Measurements from ENCODE around the gene XPO4.
"Not testable (repeated sequence)": the region's sequence is repeated elsewhere in the genome, so short reads cannot be mapped to it uniquely, and the experiment has no call there.

Gene XPO4

GRCh38 chr13:20891034-20891433 is 11.5 kb downstream of the XPO4 start:
- DNase-seq (ENCODE audit: low read depth, low spot score) = no peak

GRCh38 chr13:20890540-20890939 is 12.0 kb downstream of the XPO4 start:
- DNase-seq (ENCODE audit: low read depth, low spot score) = not testable (repeated sequence)

- DNase-seq (ENCODE audit: low read depth, low spot score) = no peak
Measured at GRCh38 chr13:20882206-20882605, 20.3 kb downstream of the XPO4 start.

- no peak for DNase-seq (ENCODE audit: low read depth, low spot score)
Measured at GRCh38 chr13:20877902-20878301, 24.6 kb downstream of the XPO4 start.

- DNase-seq (ENCODE audit: low read depth, low spot score) = not testable (repeated sequence)
Measured at GRCh38 chr13:20876802-20877201, 25.7 kb downstream of the XPO4 start.

GRCh38 chr13:20874439-20874838 is 28.1 kb downstream of the XPO4 start:
- DNase-seq (ENCODE audit: low read depth, low spot score) = not testable (repeated sequence)

GRCh38 chr13:20873348-20873747 is 29.2 kb downstream of the XPO4 start:
- DNase-seq (ENCODE audit: low read depth, low spot score) = no peak

- DNase-seq (ENCODE audit: low read depth, low spot score) = no peak
Measured at GRCh38 chr13:20870829-20871228, 31.7 kb downstream of the XPO4 start.

GRCh38 chr13:20869540-20869939 is 33.0 kb downstream of the XPO4 start:
- DNase-seq (ENCODE audit: low read depth, low spot score) = no peak

GRCh38 chr13:20867408-20867807 is 35.1 kb downstream of the XPO4 start:
- no peak for DNase-seq (ENCODE audit: low read depth, low spot score)

GRCh38 chr13:20861666-20862065 is 40.9 kb downstream of the XPO4 start:
- not testable (repeated sequence) for DNase-seq (ENCODE audit: low read depth, low spot score)

GRCh38 chr13:20860844-20861243 is 41.7 kb downstream of the XPO4 start:
- no peak for DNase-seq (ENCODE audit: low read depth, low spot score)

- DNase-seq (ENCODE audit: low read depth, low spot score) = no peak
Measured at GRCh38 chr13:20856650-20857049, 45.9 kb downstream of the XPO4 start.

GRCh38 chr13:20851844-20852402 is 50.6 kb downstream of the XPO4 start:
- DNase-seq (ENCODE audit: low read depth, low spot score) = no peak

- DNase-seq (ENCODE audit: low read depth, low spot score) = no peak
Measured at GRCh38 chr13:20848944-20849343, 53.6 kb downstream of the XPO4 start.

GRCh38 chr13:20848203-20848602 is 54.3 kb downstream of the XPO4 start:
- DNase-seq (ENCODE audit: low read depth, low spot score) = no peak

- no peak for DNase-seq (ENCODE audit: low read depth, low spot score)
Measured at GRCh38 chr13:20847296-20847695, 55.2 kb downstream of the XPO4 start.

GRCh38 chr13:20843166-20843565 is 59.4 kb downstream of the XPO4 start:
- no peak for DNase-seq (ENCODE audit: low read depth, low spot score)

- no peak for DNase-seq (ENCODE audit: low read depth, low spot score)
Measured at GRCh38 chr13:20840568-20840967, 62.0 kb downstream of the XPO4 start.

GRCh38 chr13:20833900-20834679 is 68.5 kb downstream of the XPO4 start:
- no peak for DNase-seq (ENCODE audit: low read depth, low spot score)

- DNase-seq (ENCODE audit: low read depth, low spot score) = no peak
Measured at GRCh38 chr13:20832861-20833260, 69.7 kb downstream of the XPO4 start.

- DNase-seq (ENCODE audit: low read depth, low spot score) = no peak
Measured at GRCh38 chr13:20831933-20832332, 70.6 kb downstream of the XPO4 start.

- DNase-seq (ENCODE audit: low read depth, low spot score) = no peak
Measured at GRCh38 chr13:20831254-20831653, 71.3 kb downstream of the XPO4 start.
